ENCODE measurements around the gene PRPF8.

DNA sequence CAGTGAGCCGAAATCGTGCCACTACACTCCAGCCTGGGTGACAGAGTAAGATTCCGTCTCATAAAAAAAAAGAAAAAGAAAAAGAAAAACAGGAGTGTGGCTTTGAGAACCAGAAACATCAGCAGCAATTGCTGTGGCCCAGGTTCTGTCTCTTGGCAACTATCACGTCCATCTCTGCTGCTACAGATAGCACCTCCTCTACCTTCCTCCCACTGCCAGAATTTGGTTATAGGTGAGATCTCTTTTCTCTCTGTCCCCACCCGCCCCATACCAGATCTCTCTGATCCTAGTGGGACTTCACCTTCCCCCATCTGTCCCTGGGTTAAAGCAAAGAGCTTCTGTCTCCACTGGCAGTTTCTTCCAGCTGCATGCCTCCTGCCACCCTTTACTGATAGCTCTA, 22.4 kb upstream of the PRPF8 start:
- TF ChIP-seq, protein P1, sequence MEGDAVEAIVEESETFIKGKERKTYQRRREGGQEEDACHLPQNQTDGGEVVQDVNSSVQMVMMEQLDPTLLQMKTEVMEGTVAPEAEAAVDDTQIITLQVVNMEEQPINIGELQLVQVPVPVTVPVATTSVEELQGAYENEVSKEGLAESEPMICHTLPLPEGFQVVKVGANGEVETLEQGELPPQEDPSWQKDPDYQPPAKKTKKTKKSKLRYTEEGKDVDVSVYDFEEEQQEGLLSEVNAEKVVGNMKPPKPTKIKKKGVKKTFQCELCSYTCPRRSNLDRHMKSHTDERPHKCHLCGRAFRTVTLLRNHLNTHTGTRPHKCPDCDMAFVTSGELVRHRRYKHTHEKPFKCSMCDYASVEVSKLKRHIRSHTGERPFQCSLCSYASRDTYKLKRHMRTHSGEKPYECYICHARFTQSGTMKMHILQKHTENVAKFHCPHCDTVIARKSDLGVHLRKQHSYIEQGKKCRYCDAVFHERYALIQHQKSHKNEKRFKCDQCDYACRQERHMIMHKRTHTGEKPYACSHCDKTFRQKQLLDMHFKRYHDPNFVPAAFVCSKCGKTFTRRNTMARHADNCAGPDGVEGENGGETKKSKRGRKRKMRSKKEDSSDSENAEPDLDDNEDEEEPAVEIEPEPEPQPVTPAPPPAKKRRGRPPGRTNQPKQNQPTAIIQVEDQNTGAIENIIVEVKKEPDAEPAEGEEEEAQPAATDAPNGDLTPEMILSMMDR (IDR thresholded peaks at IDR 0.05): no peak
- no peak for TF ChIP-seq POLR2AphosphoS5 (IDR thresholded peaks at IDR 0.05; ENCODE audit: insufficient read depth in 1 of 2, low read depth in 1 of 2)
- TF ChIP-seq POLR2A (IDR thresholded peaks at IDR 0.05): no peak
